UCSD-AML1 (cell line): ENCODE measurements around the gene TIMM13.
A peak's percentile ranks its signal among the peaks of the same experiment; 100 is the strongest.
"Not testable (repeated sequence)": the region's sequence is repeated elsewhere in the genome, so short reads cannot be mapped to it uniquely, and the experiment has no call there.

Source experiments
- DNase-seq: peaks from one replicate; lab custom pipeline; 2025; ENCODE audit not compliant: unreplicated experiment; lab: John Stamatoyannopoulos, UW

TIMM13 gene

GRCh38 chr19:2427429-2428320, at the start of gene TIMM13:
TIMM13 (minus strand) TSS chr19:2427586; CDS start chr19:2427533, 53 bp downstream.
- peak; percentile 98 for DNase-seq

DNA sequence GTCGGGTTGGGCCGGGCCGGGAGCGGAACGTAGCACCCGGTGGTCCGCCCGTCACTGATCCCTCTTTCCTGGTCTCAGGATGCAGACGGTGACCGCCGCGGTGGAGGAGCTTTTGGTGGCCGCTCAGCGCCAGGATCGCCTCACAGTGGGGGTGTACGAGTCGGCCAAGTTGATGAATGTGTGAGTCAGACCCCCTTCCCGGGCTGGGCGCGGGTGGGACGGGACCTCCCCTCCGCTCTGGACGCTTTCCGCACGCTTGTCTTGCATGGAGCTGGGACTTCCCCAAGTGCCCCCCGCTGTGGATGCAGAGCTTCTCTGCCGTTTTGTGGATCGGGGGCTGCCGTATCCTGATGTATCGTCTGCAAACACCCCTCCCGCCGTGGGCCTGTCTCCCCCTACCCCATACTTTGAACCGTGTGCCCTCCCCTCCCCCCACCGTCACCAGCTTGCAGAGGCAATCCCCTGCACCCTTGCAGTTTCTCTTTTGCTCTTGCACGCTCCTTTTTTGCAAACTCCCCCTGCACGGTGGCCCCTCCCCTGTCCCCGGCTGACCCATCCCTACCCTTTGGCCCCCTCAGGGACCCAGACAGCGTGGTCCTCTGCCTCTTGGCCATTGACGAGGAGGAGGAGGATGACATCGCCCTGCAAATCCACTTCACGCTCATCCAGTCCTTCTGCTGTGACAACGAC, 49.2 kb upstream of the TIMM13 start:
- DNase-seq = peak; percentile 65

GRCh38 chr19:2475702-2476450, 48.5 kb upstream of the TIMM13 start, which contains the start of gene GADD45B:
GADD45B (plus strand) TSS chr19:2476127; CDS start chr19:2476359, 232 bp downstream.
- DNase-seq = peak; percentile 96

GRCh38 chr19:2475018-2475701, 47.8 kb upstream of the TIMM13 start:
- peak; percentile 65 for DNase-seq

DNA sequence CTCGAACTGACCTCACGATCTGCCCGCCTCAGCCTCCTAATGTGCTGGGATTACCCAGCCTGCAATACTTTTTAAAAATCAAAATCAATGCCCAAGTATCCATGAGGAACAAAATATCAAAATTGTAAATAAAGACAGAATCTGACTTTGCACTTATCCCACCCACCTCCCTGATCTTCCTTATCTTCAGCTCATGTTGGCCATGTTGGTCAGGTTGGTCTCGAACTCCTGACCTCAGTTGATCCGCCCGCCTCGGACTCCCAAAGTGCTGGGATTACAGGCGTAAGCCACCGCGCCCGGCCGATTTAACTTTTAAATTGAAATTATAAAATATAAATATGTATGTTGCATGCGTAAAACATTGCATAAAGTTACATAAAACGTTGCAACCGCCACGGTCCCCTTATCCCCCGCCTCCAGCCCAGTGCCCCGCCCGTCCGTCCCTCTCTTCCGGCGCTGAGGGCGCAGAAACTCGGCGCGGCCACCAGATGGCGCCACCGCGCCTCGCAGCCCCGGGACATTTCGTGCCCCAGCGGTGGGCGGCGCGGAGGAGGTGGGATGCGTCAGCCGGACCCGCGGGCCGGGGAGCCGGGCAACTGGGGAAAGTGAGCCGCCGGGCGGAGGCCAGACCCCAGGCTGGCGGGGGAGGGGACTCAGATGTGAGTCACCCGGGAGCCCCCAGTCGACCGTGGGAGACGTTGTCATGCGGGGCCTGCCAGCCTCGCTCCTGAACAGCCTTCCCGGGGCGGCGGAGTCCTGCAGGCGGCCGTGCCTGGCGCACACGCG, 47.0 kb upstream of the TIMM13 start:
- peak; percentile 88 for DNase-seq

DNA sequence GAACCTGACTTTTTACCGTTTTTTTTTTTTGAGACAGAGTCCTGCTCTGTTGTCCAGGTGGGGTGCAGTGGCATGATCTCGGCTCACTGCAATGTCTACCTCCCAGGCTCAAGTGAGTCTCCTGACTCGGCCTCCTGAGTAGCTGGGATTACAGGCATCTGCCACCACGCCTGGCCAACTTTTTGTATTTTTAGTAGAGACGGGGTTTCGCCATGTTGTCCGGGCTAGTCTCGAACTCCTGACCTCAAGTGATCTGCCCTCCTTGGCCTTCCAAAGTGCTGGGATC, 42.5 kb upstream of the TIMM13 start:
- DNase-seq = not testable (repeated sequence)

GRCh38 chr19:2469102-2469914, 41.9 kb upstream of the TIMM13 start:
- DNase-seq = peak; percentile 22

GRCh38 chr19:2468596-2468995, 41.2 kb upstream of the TIMM13 start:
- no peak for DNase-seq

DNA sequence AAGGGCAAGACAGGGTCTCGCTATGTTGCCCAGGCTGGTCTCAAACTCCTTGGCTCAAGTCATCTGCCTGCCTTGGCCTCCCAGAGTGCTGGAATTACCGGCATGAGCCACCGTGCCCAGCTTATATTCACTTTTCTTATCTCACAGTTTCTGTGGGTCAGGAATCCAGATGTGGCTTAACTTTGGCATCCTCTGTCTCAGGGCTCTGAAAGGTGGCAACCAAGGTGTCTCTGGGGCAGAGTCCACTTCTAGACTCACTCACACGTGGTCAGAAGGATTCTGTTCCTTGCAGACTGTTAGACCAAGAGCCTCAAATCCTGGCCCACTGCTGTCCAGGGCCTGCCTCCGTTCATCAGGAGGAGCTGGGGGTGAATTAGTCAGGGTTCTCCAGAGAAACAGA, 37.0 kb upstream of the TIMM13 start:
- no peak for DNase-seq

GRCh38 chr19:2463694-2464093, 36.3 kb upstream of the TIMM13 start:
- not testable (repeated sequence) for DNase-seq

GRCh38 chr19:2462635-2463421, 35.4 kb upstream of the TIMM13 start:
- no peak for DNase-seq

DNA sequence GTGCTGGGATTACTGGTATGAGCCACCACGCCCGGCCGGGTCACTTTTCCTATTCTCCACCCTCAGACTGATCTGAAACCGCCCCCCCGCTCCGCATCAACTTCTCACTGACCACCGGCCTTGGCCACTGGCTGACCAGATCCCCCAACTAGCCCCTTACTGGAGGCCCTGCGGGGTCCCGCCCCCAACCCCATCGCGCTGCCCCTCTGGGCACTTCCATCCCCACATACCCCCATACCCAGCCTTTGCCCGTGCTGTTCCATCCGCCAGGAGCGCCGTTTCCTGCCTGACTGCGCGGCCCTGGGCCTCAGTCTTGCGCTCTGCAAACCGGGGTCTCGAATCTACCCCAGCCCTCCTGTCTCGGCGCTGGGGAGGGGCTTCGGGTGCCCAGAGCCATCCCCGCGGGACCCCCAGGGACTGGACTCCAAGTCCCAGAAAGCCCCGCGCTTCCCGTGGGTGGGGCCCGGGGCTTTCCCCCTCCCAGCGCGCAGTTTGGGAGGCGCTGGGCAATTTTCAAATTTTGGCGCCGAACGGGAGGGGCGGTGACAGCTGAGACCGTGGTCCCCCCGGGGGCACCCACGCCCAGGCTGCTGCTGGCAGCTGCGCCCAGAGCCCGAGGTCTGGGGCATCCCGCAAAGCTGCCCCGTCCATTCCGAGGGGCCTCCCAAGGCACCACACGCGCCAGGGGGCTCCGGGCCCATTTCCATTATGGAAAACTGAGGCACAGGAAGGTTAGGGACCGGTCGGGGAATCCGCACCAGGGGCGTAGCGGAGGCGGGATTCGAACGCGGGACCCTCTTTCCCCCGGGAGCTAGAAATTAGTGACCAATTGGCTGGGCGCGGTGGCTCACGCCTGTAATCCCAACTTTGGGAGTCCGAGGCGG, 34.6 kb upstream of the TIMM13 start:
- no peak for DNase-seq

DNA sequence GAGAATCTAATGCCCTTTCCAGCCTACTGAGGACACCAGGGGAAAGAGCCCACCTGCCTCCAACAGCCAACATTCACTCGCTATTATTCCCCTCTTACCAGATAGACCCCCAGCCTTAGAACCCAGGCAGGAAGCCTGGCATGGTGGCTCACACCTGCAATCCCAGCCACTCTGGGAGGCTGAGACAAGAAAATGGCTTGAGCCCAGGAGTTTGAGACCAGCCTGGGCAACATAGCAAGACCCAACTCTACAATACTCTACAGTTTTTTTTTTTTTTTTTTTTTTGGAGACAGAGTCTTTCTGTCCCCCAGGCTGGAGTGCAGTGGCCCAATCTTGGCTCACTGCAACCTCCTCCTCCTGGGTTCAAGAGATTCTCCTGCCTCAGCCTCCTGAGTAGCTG, 32.9 kb upstream of the TIMM13 start:
- no peak for DNase-seq

- DNase-seq = not testable (repeated sequence)
Measured at GRCh38 chr19:2458776-2459175, 31.4 kb upstream of the TIMM13 start.

GRCh38 chr19:2458054-2458453, 30.7 kb upstream of the TIMM13 start:
- DNase-seq = no peak

GRCh38 chr19:2457394-2458037, 30.1 kb upstream of the TIMM13 start:
- no peak for DNase-seq
